22Rv1 (cell line): ENCODE data around the gene IFI6.

Experiments used
- H3K27ac ChIP-seq: fragments of 450-650 bp; 2 replicates; pipeline ENCODE4 v1.5.1; 2017
- CTCF ChIP-seq: fragments of 450-650 bp; IDR thresholded peaks from 2 replicates; pipeline ENCODE4 v1.5.1; 2017; ENCODE audit warnings: mild to moderate bottlenecking
- ZFX ChIP-seq: fragments of 450-650 bp; IDR thresholded peaks from 2 replicates; pipeline ENCODE4 v1.6.1; 2017; ENCODE audit warnings: antibody characterized with exemption, borderline replicate concordance

The IFI6 gene

GRCh38 chr1:27671964-27672749 is at the start of gene IFI6:
Gene IFI6 (minus strand): TSS chr1:27672192. CDS start chr1:27669314, 2,878 bp downstream.
- peak; percentile 54 for TF ChIP-seq CTCF
- no peak for TF ChIP-seq ZFX
- H3K27ac ChIP-seq = peak within 1 kb of the TSS; percentile 71

GRCh38 chr1:27719286-27720251 is 47.6 kb upstream of the IFI6 start:
- no peak overlapping the region for H3K27ac ChIP-seq
- 0 out of 2 replicates have a peak, but pooled peaks have one; percentile 8 for TF ChIP-seq CTCF
- no peak for TF ChIP-seq ZFX

GRCh38 chr1:27716262-27716895 is 44.4 kb upstream of the IFI6 start:
- no peak for TF ChIP-seq ZFX
- TF ChIP-seq CTCF = no peak
- no peak overlapping the region for H3K27ac ChIP-seq

GRCh38 chr1:27713869-27714513 is 42.0 kb upstream of the IFI6 start:
- H3K27ac ChIP-seq = no peak overlapping the region
- TF ChIP-seq CTCF = no peak
- no peak for TF ChIP-seq ZFX

- TF ChIP-seq CTCF (no peak), ZFX (no peak)
- no peak overlapping the region for H3K27ac ChIP-seq
These were observed 41.2 kb upstream of the IFI6 start for GRCh38 chr1:27713139-27713725.

GRCh38 chr1:27710574-27710973 is 38.6 kb upstream of the IFI6 start:
- TF ChIP-seq CTCF (no peak), ZFX (no peak)
- H3K27ac ChIP-seq = no peak overlapping the region
